Hematopoietic multipotent progenitor cell treated with erythropoietin and hydrocortisone succinate and interleukin-3 and kit ligand, for 8 days (in vitro differentiated cells): ENCODE results near the gene CAMTA1.

ENCODE experiments used
- DNase-seq: peaks from one replicate; pipeline ENCODE4 v3.0.0-alpha.2; 2015

The CAMTA1 gene

GRCh38 chr1:6858596-6858995 is 73.3 kb downstream of the CAMTA1 start:
- no peak for DNase-seq

- no peak for DNase-seq
Measured at GRCh38 chr1:6859415-6860343, 74.4 kb downstream of the CAMTA1 start.

GRCh38 chr1:6860401-6860800 is 75.1 kb downstream of the CAMTA1 start:
- no peak for DNase-seq

GRCh38 chr1:6861075-6861724 is 75.9 kb downstream of the CAMTA1 start:
- DNase-seq = no peak

- no peak for DNase-seq
Measured at GRCh38 chr1:6862906-6863305, 77.7 kb downstream of the CAMTA1 start.

- no peak for DNase-seq
Measured at GRCh38 chr1:6864166-6864565, 78.9 kb downstream of the CAMTA1 start.

GRCh38 chr1:6866825-6867224 is 81.6 kb downstream of the CAMTA1 start:
- no peak for DNase-seq

- no peak for DNase-seq
Measured at GRCh38 chr1:6867321-6867720, 82.1 kb downstream of the CAMTA1 start.

GRCh38 chr1:6867729-6868659 is 82.7 kb downstream of the CAMTA1 start:
- no peak for DNase-seq

- no peak for DNase-seq
Measured at GRCh38 chr1:6868660-6869380, 83.6 kb downstream of the CAMTA1 start.

GRCh38 chr1:6869545-6869944 is 84.3 kb downstream of the CAMTA1 start:
- DNase-seq = no peak

- no peak for DNase-seq
Measured at GRCh38 chr1:6870086-6870485, 84.8 kb downstream of the CAMTA1 start.

- DNase-seq = no peak
Measured at GRCh38 chr1:6870571-6870970, 85.3 kb downstream of the CAMTA1 start.

GRCh38 chr1:6871300-6871972 is 86.2 kb downstream of the CAMTA1 start:
- peak; percentile 19 for DNase-seq

- DNase-seq = no peak
Measured at GRCh38 chr1:6872573-6873261, 87.5 kb downstream of the CAMTA1 start.

GRCh38 chr1:6873298-6874015 is 88.2 kb downstream of the CAMTA1 start:
- DNase-seq = no peak

GRCh38 chr1:6874298-6874697 is 89.0 kb downstream of the CAMTA1 start:
- DNase-seq = no peak

- DNase-seq = no peak
Measured at GRCh38 chr1:6880951-6881690, 95.9 kb downstream of the CAMTA1 start.

GRCh38 chr1:6882414-6882813 is 97.2 kb downstream of the CAMTA1 start:
- no peak for DNase-seq

- DNase-seq = no peak
Measured at GRCh38 chr1:6884652-6885153, 99.4 kb downstream of the CAMTA1 start.
